HCT116 (cell line): ENCODE measurements around the gene PANK4. TPM values are rescaled to one million over a fixed set of nuclear protein-coding genes. Genes with fewer than 3 reads are reported as not detected.

Experiments used
- ATAC-seq: fragments of 200-7000 bp; cut with Tn5 transposase; 2 replicates; pipeline ENCODE4 v1.9.1; 2020; ENCODE audit warnings: mild to moderate bottlenecking, moderate library complexity
- BruUV-seq: library from RNA; stranded (reverse); fragments of 400-500 nt; replicated peaks from 2 replicates; lab custom pipeline; 2021; lab: Mats Ljungman, UMichigan
- CTCF ChIA-PET: fragments of 300-600 bp; sonication (Branson Sonifier 250); formaldehyde crosslinking; loops from one replicate; lab custom pipeline; 2021; ENCODE audit warnings: antibody characterized with exemption; lab: Charles Lee
- POLR2A ChIA-PET: fragments of 300-600, 350-600 bp; sonication (Branson Sonifier 250); formaldehyde crosslinking; loops from one replicate; lab custom pipeline; 2021; ENCODE audit warnings: antibody characterized with exemption; lab: Charles Lee
- RAD21 ChIA-PET, 2 experiments: fragments of 300-600 bp; sonication (Branson Sonifier 250); formaldehyde crosslinking; loops; one replicate each; lab custom pipeline; 2023; ENCODE audit warnings: low total read pairs in 2 of 2; ENCODE audit not compliant: uncharacterized antibody in 2 of 2, unreplicated experiment in 2 of 2, low non-redundant PET in 1 of 2; lab: Charles Lee
- DNase-seq: peaks from one replicate; pipeline ENCODE4 v3.0.0-alpha.2; 2010; ENCODE audit warnings: low read depth, low spot score
- H2AFZ ChIP-seq: fragments of 200-600 bp; shearing (Covaris generic), sonication (generic); 2 replicates; pipeline ENCODE4 v1.6.1; 2017; ENCODE audit warnings: low read depth, mixed run types, mixed read lengths, antibody characterized with exemption, low read length; ENCODE audit not compliant: poor library complexity, severe bottlenecking
- H3K27ac ChIP-seq: 2 replicates; pipeline ENCODE4 v1.5.1; 2012; ENCODE audit warnings: low read depth, low read length
- H3K27me3 ChIP-seq: fragments of 200-600 bp; sonication (generic); 2 replicates; pipeline ENCODE4 v1.6.1; 2016; ENCODE audit warnings: mixed run types, low read length, mixed read lengths; ENCODE audit not compliant: insufficient read depth
- H3K36me3 ChIP-seq, 2 experiments: fragments of 200-500 bp in 1 of 2; fragments of 200-600 bp in 1 of 2; sonication (Bioruptor generic) in 1 of 2; sonication (generic) in 1 of 2; 2 replicates each; pipeline versions ENCODE4 v1.5.1 to v1.6.1; 2014 to 2016; ENCODE audit warnings: low read length in 2 of 2, inconsistent platforms in 1 of 2, mixed read lengths in 1 of 2, mixed run types in 1 of 2; ENCODE audit not compliant: insufficient read depth in 2 of 2, control insufficient read depth in 1 of 2
- H3K4me1 ChIP-seq, 2 experiments: fragments of 200-600 bp in 1 of 2; sonication (generic) in 1 of 2; 2 replicates each; pipeline versions ENCODE4 v1.5.1 to v1.6.1; 2012 to 2017; ENCODE audit warnings: low read length in 2 of 2, inconsistent platforms in 1 of 2, mild to moderate bottlenecking in 1 of 2, mixed read lengths in 1 of 2, mixed run types in 1 of 2, moderate library complexity in 1 of 2; ENCODE audit not compliant: insufficient read depth in 2 of 2, control insufficient read depth in 1 of 2
- H3K4me2 ChIP-seq: fragments of 200-600 bp; sonication (generic); 2 replicates; pipeline ENCODE4 v1.6.1; 2017; ENCODE audit warnings: mixed run types, low read length, mixed read lengths
- H3K4me3 ChIP-seq, 2 experiments: fragments of 200-600 bp in 1 of 2; sonication (generic) in 1 of 2; replicated peaks in 1 of 2; 2 replicates each; pipeline ENCODE4 v1.5.1; 2011 to 2016; ENCODE audit warnings: low read length in 2 of 2, control low read depth in 1 of 2, low read depth in 1 of 2, mild to moderate bottlenecking in 1 of 2, mixed read lengths in 1 of 2, mixed run types in 1 of 2
- H3K79me2 ChIP-seq: fragments of 200-600 bp; sonication (generic); 2 replicates; pipeline ENCODE4 v1.6.1; 2017; ENCODE audit warnings: mild to moderate bottlenecking, mixed run types, low read length, moderate library complexity, mixed read lengths; ENCODE audit not compliant: insufficient read depth
- H3K9ac ChIP-seq: fragments of 200-600 bp; sonication (generic); 2 replicates; pipeline ENCODE4 v1.6.1; 2016; ENCODE audit warnings: low read length, mixed read lengths
- H3K9me2 ChIP-seq: fragments of 200-600 bp; sonication (generic), shearing (Covaris generic); 2 replicates; pipeline ENCODE4 v1.6.1; 2017; ENCODE audit warnings: mixed run types, mild to moderate bottlenecking, moderate library complexity; ENCODE audit not compliant: insufficient read depth
- H3K9me3 ChIP-seq, 2 experiments: fragments of 200-500 bp in 1 of 2; fragments of 200-600 bp in 1 of 2; sonication (Bioruptor generic) in 1 of 2; sonication (generic) in 1 of 2; 2 replicates each; pipeline ENCODE4 v1.6.1; 2014 to 2017; ENCODE audit warnings: low read length in 2 of 2, mixed read lengths in 2 of 2, inconsistent platforms in 1 of 2, low read depth in 1 of 2, mild to moderate bottlenecking in 1 of 2, mixed run types in 1 of 2, moderate library complexity in 1 of 2; ENCODE audit not compliant: control insufficient read depth in 1 of 2, insufficient read depth in 1 of 2
- H4K20me1 ChIP-seq: fragments of 200-600 bp; sonication (generic), shearing (Covaris generic); 2 replicates; pipeline ENCODE4 v1.6.1; 2017; ENCODE audit warnings: mixed run types, mild to moderate bottlenecking, moderate library complexity; ENCODE audit not compliant: insufficient read depth
- ATF3 ChIP-seq: IDR thresholded peaks from 2 replicates; pipeline ENCODE4 v1.6.1; 2012
- CBX3 ChIP-seq: IDR thresholded peaks from 2 replicates; pipeline ENCODE4 v1.6.1; 2012; ENCODE audit warnings: low read depth
- CTCF ChIP-seq, 3 experiments: fragments of 200-600 bp in 1 of 3; sonication (generic) in 1 of 3; IDR thresholded peaks in 2 of 3; conservative IDR thresholded peaks in 1 of 3; 2 replicates each; pipeline ENCODE4 v1.5.1; 2012 to 2017; ENCODE audit warnings: low read depth in 2 of 3, low read length in 2 of 3, antibody characterized with exemption in 1 of 3, borderline replicate concordance in 1 of 3, control low read depth in 1 of 3, mild to moderate bottlenecking in 1 of 3, mixed read lengths in 1 of 3, mixed run types in 1 of 3, moderate library complexity in 1 of 3; ENCODE audit not compliant: insufficient read depth in 1 of 3
- EGR1 ChIP-seq: IDR thresholded peaks from 2 replicates; pipeline ENCODE4 v1.6.1; 2012; ENCODE audit warnings: low read depth
- EZH2 ChIP-seq: fragments of 200-600 bp; sonication (generic); IDR thresholded peaks from 2 replicates; pipeline ENCODE4 v1.6.1; 2017; ENCODE audit warnings: antibody characterized with exemption, mixed run types
- FOSL1 ChIP-seq: IDR thresholded peaks from 2 replicates; pipeline ENCODE4 v1.6.1; 2012; ENCODE audit warnings: low read depth
- JUND ChIP-seq: IDR thresholded peaks from 2 replicates; pipeline ENCODE4 v1.6.1; 2012
- MAX ChIP-seq: IDR thresholded peaks from 2 replicates; pipeline ENCODE4 v1.6.1; 2012
- POLR2A ChIP-seq: IDR thresholded peaks from 2 replicates; pipeline ENCODE4 v1.7.0; 2011; ENCODE audit warnings: borderline replicate concordance; ENCODE audit not compliant: insufficient read depth, insufficient read length; ENCODE audit errors: extremely low read depth
- REST ChIP-seq: IDR thresholded peaks from 2 replicates; pipeline ENCODE4 v1.6.1; 2012; ENCODE audit warnings: low read depth
- SP1 ChIP-seq: IDR thresholded peaks from 2 replicates; pipeline ENCODE4 v1.6.1; 2012; ENCODE audit warnings: low read depth
- ZBTB33 ChIP-seq: IDR thresholded peaks from 2 replicates; pipeline ENCODE4 v1.6.1; 2011; ENCODE audit warnings: mild to moderate bottlenecking, low read length, moderate library complexity; ENCODE audit not compliant: insufficient replicate concordance; ENCODE audit errors: extremely low read depth
- intact Hi-C: fragments of 100-400 bp; cut with micrococcal nuclease; formaldehyde crosslinking; loops from 2 replicates; pipeline ENCODE4 v1.10.0; 2022
- total RNA-seq: library from RNA; stranded (reverse); gene quantifications from one replicate; pipeline ENCODE4 v1.2.1, GENCODE V29; 2021; ENCODE audit not compliant: unreplicated experiment

Gene PANK4
- total RNA-seq, 1 experiment from 2014 or later: 38.5 TPM

DNA sequence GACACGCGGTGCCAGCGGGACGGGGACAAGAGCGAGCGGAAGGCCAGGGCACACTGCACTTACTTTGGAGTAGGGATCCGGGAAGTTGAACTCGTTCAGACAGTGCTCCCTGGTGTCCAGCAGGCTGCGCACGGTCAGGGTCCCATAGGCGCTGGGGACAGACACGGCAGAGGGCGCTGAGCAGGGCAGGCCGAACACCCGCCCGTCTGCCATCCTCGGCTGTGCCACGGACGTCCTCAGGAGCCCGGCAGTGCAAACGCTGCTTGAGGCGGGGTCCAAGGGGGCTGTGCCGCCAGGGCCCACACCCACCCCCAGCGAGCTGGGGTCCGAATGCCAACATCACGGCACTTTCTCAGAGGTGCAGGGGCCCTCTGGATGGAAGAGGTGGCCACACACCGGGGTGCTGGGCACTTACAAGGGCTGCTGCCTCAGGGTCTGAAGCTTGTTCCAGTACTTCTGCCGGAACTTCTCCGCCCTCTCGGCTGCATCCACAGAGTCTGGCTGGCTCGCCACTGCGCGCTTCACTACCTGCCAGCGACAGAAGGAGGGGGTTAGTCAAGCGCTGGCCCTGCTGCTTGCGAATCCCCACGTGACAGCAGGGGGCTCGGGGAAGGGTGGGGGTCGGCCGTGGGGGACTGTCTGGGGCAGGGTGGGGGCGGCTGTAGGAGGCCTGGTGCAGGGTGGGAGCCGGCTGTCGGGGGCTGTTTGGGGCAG, 12.3 kb downstream of the PANK4 start (continued):
- TF ChIP-seq REST (no peak), FOSL1 (no peak), POLR2A (no peak), ZBTB33 (no peak), JUND (no peak)

DNA sequence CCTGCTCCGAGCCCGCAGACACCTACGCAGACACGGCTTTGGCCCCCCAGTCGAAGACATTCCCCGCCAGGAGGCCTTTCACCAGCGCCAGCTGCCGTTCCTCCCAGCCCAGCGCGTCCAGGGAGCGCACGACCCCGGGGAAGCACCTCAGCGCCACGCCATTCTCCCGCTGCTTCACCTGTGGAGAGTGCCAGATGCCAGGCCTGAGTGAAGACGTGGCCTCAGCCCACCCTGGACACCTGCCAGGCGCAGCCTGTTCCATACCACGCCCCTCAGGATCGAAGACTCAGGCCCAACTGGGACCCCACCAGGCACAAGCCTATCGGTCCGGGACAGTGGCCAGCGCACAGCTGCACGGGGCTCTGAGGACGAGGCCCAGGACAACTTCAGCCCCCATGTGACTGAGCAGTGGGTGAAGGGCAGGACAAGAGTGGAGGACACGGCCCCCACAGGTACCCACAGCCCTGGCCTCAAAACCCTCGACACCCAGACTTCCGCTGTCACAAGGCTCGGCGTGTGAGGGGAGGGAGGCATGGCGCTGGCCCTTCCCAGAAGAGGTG, 13.5 kb downstream of the PANK4 start:
- POLR2A ChIA-PET: no interaction called here
- H3K27ac ChIP-seq: no peak overlapping the region
- no peak overlapping the region for H2AFZ ChIP-seq
- BruUV-seq: no TSS peak
- intact Hi-C loops: no loop called here
- ATAC-seq (no peak), DNase-seq (no peak)
- RAD21 ChIA-PET: no interaction called here
- CTCF ChIA-PET: no interaction called here
- H4K20me1 ChIP-seq: no peaks in the 10 kb centered on the region
- no peak overlapping the region for H3K4me3 ChIP-seq
- no peaks in the 10 kb centered on the region for H3K4me1 ChIP-seq
- H3K9ac ChIP-seq: no peak overlapping the region
- H3K4me2 ChIP-seq: no peak overlapping the region
- peaks cover 7 to 16% of the 10 kb centered on the region in 2 experiments; a peak in 3 of 4 replicates for H3K36me3 ChIP-seq
- H3K79me2 ChIP-seq: no peaks in the 10 kb centered on the region
- no peaks in the 10 kb centered on the region for H3K27me3 ChIP-seq
- H3K9me2 ChIP-seq: no peaks in the 10 kb centered on the region
- no peaks in the 10 kb centered on the region for H3K9me3 ChIP-seq
- TF ChIP-seq FOSL1: no peak
- no peak for TF ChIP-seq MAX
- TF ChIP-seq EGR1: no peak
- TF ChIP-seq EZH2: no peak
- no peak for TF ChIP-seq ATF3
- no peak for TF ChIP-seq CTCF (IDR thresholded peaks at IDR 0.05 in 2 of 3, conservative IDR thresholded peaks at IDR 0.05 in 1 of 3; ENCODE audit: borderline replicate concordance in 1 of 3, insufficient read depth in 1 of 3, low read depth in 2 of 3, low read length in 2 of 3)
- no peak for TF ChIP-seq POLR2A
- no peak for TF ChIP-seq ZBTB33
- no peak for TF ChIP-seq SP1
- no peak for TF ChIP-seq CBX3
